BLaER1 treated with 17β-estradiol and CSF1 and Interleukin-3, amounts not matched to agents 10 nM and 100 nM (cell line): ENCODE data around the gene LCE7A.

ENCODE experiments used
- H3K27ac ChIP-seq, 11 experiments: shearing (Covaris generic); formaldehyde crosslinking; 2 replicates each; pipeline ENCODE4 v1.8.1; 2022
- H3K27me3 ChIP-seq, 11 experiments: shearing (Covaris generic); formaldehyde crosslinking; 2 replicates each; pipeline ENCODE4 v1.8.1; 2022
- H3K36me3 ChIP-seq, 11 experiments: shearing (Covaris generic); formaldehyde crosslinking; 2 replicates each; pipeline ENCODE4 v1.8.1; 2022
- H3K4me1 ChIP-seq, 10 experiments: shearing (Covaris generic); formaldehyde crosslinking; 2 replicates each; pipeline ENCODE4 v1.8.1; 2022
- H3K4me2 ChIP-seq, 11 experiments: shearing (Covaris generic); formaldehyde crosslinking; 2 replicates each; pipeline ENCODE4 v1.8.1; 2022
- H3K4me3 ChIP-seq, 10 experiments: shearing (Covaris generic); formaldehyde crosslinking; 2 replicates each; pipeline ENCODE4 v1.8.1; 2022
- H3K9ac ChIP-seq, 11 experiments: shearing (Covaris generic); formaldehyde crosslinking; 2 replicates each; pipeline ENCODE4 v1.8.1; 2022
- H3K9me3 ChIP-seq, 11 experiments: shearing (Covaris generic); formaldehyde crosslinking; replicated peaks in 1 of 11; 2 replicates each; pipeline ENCODE4 v1.8.1; 2022
- H4K20me1 ChIP-seq, 11 experiments: shearing (Covaris generic); formaldehyde crosslinking; 2 replicates each; pipeline ENCODE4 v1.8.1; 2022
- Cebpa-rat ChIP-seq, 11 experiments: shearing (Covaris generic); IDR thresholded peaks; 2 replicates each; pipeline ENCODE4 v1.8.1; 2022

Gene LCE7A

DNA sequence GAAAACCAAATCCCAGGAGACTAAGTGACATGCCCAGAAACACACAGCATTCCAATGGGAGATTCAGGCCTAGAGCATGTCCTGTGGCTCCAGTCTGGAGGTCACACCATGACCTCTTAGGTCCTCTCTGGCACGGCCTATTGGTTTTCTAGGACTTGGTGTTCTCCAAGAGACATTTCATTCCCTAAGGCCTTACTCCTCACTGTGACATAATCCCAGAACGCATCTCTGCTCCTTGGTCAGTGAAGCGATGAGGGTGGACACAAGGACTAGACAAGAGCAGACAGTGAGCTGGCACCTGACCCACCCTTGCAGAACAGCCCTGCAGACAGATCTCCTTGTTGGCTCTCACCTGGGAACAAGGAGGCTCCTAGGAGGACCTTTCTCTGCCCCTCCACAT, 49.4 kb downstream of the LCE7A start:
- no peak for TF ChIP-seq Cebpa-rat (IDR thresholded peaks at IDR 0.05)
- peaks cover 0 to 15% (median 0%) of the 10 kb centered on the region in 11 experiments; a peak in 4 of 22 replicates for H3K9me3 ChIP-seq
- H3K36me3 ChIP-seq = no peaks in the 10 kb centered on the region
- H3K27me3 ChIP-seq = peaks cover 0 to 9% (median 0%) of the 10 kb centered on the region in 11 experiments; a peak in 2 of 22 replicates
- H4K20me1 ChIP-seq = no peaks in the 10 kb centered on the region
- H3K27ac ChIP-seq = no peak overlapping the region
- H3K4me2 ChIP-seq = no peak overlapping the region
- H3K4me3 ChIP-seq = no peak overlapping the region
- peaks cover 0 to 10% (median 3%) of the 10 kb centered on the region in 10 experiments; a peak in 8 of 20 replicates for H3K4me1 ChIP-seq
- H3K9ac ChIP-seq = no peak overlapping the region
